ENCODE results near the gene TTYH1. TPM values are rescaled to one million over a fixed set of nuclear protein-coding genes. Genes with fewer than 3 reads are reported as not detected.

Gene TTYH1
- total and polyA plus RNA-seq, 9 of the 15 experiments (the other 6 are each of a cell fraction or from before 2014, with no cell fraction given) = 0.08 TPM; not detected in 8

- no TSS peak for BruUV-seq (replicated peaks)
- FAIRE-seq (no peak), DNase-seq (ENCODE audit: extremely low read depth in 1 of 4, low spot score in 3 of 4) (peak in 1 of 4 experiments; percentile 22), ATAC-seq (no peak)
- Histone ChIP-seq H3K9ac (ENCODE audit: insufficient read depth in 1 of 2, low read depth in 2 of 2, low read length in 2 of 2) (no peak overlapping the region), H3K79me2 (ENCODE audit: control insufficient read depth, insufficient read depth, low read length) (peaks cover 26% of the 10 kb centered on the region), H3K9me1 (ENCODE audit: control insufficient read depth, insufficient read depth, low read length) (peaks cover 7% of the 10 kb centered on the region), H3K4me1 (replicated peaks in 1 of 2; ENCODE audit: control insufficient read depth in 2 of 2, insufficient read depth in 2 of 2, low read length in 2 of 2) (peaks cover 0 to 27% of the 10 kb centered on the region in 2 experiments; a peak in 2 of 5 replicates), H3K4me3 (no peak overlapping the region), H2AFZ (ENCODE audit: low read depth, low read length) (no peak overlapping the region), H3K4me2 (ENCODE audit: insufficient read depth, low read length) (no peak overlapping the region), H3K36me3 (ENCODE audit: control insufficient read depth, insufficient read depth, low read length) (peaks cover 98% of the 10 kb centered on the region), H3K27ac (ENCODE audit: extremely low read depth, low read depth, low read length) (no peak overlapping the region), H3K27me3 (ENCODE audit: control insufficient read depth in 2 of 2, insufficient read depth in 2 of 2, low read length in 2 of 2) (no peaks in the 10 kb centered on the region), H4K20me1 (replicated peaks; ENCODE audit: control insufficient read depth, insufficient read depth, low read length) (peaks cover 24% of the 10 kb centered on the region), H3K9me3 (replicated peaks; ENCODE audit: control insufficient read depth, insufficient read depth, low read depth, low read length) (no peaks in the 10 kb centered on the region)
- 97% methylated on average over 25 of the region's 51 CpGs for WGBS (ENCODE audit: insufficient coverage, low coverage, missing lambda C conversion rate)
- ChIA-PET POLR2A (interaction anchor here (0.7 to 0.9 kb wide), 2 partner anchors 8 to 28 kb away, joined by 3 to 4 read pairs; no protein-coding TSS in a partner anchor), CTCF (ENCODE audit: low intra/inter-chr PET ratio) (no interaction called here)
- in situ Hi-C loops (cut with MboI) = no loop called here
- TF ChIP-seq KDM5B (IDR thresholded peaks at IDR 0.05; ENCODE audit: insufficient replicate concordance, low read depth, low read length) (no peak), RBFOX2 (IDR thresholded peaks at IDR 0.05; ENCODE audit: low read depth, low read length) (peak; percentile 69), ZBTB33 (CRISPR knock-in tag; IDR thresholded peaks at IDR 0.05) (peak; percentile 74), RBM22 (IDR thresholded peaks at IDR 0.05; ENCODE audit: low read depth, low read length, poor library complexity, severe bottlenecking) (peak; percentile 85), POLR2G (IDR thresholded peaks at IDR 0.05; ENCODE audit: low read depth, low read length) (peak; percentile 64), ZFX (CRISPR knock-in tag; IDR thresholded peaks at IDR 0.05) (no peak)
- intact Hi-C loops (cut with micrococcal nuclease) = no loop called here
Observed at GRCh38 chr19:54456423-54457373, 41.4 kb downstream of the TTYH1 start.

Data from K562 (cell line).